ENCODE results near the gene CCDC180.
"Not testable (repeated sequence)": the region's sequence is repeated elsewhere in the genome, so short reads cannot be mapped to it uniquely, and the experiment has no call there.

CCDC180 gene
- total RNA-seq = 0.83 to 3.1 reads per million in 2 experiments

- DNase-seq (ENCODE audit: low read depth) = no peak
These were observed at the start of gene CCDC180 for GRCh38 chr9:97307500-97308163. CCDC180 (plus strand) TSS chr9:97307659; CDS start chr9:97308064, 405 bp downstream.

- DNase-seq (ENCODE audit: low read depth) = not testable (repeated sequence)
These were observed 47.5 kb upstream of the CCDC180 start for GRCh38 chr9:97259834-97260514.

- no peak for DNase-seq (ENCODE audit: low read depth)
These were observed 36.2 kb upstream of the CCDC180 start for GRCh38 chr9:97271292-97271691.

- DNase-seq (ENCODE audit: low read depth) = no peak
These were observed 35.4 kb upstream of the CCDC180 start for GRCh38 chr9:97272072-97272471.

GRCh38 chr9:97276310-97276852 is 31.1 kb upstream of the CCDC180 start:
- DNase-seq (ENCODE audit: low read depth) = no peak

GRCh38 chr9:97277953-97278352 is 29.5 kb upstream of the CCDC180 start:
- DNase-seq (ENCODE audit: low read depth) = no peak

- DNase-seq (ENCODE audit: low read depth) = no peak
These were observed 26.6 kb upstream of the CCDC180 start for GRCh38 chr9:97280755-97281330.

GRCh38 chr9:97283768-97284167 is 23.7 kb upstream of the CCDC180 start:
- DNase-seq (ENCODE audit: low read depth) = no peak

- DNase-seq (ENCODE audit: low read depth) = no peak
These were observed 22.7 kb upstream of the CCDC180 start for GRCh38 chr9:97284798-97285197.

DNA sequence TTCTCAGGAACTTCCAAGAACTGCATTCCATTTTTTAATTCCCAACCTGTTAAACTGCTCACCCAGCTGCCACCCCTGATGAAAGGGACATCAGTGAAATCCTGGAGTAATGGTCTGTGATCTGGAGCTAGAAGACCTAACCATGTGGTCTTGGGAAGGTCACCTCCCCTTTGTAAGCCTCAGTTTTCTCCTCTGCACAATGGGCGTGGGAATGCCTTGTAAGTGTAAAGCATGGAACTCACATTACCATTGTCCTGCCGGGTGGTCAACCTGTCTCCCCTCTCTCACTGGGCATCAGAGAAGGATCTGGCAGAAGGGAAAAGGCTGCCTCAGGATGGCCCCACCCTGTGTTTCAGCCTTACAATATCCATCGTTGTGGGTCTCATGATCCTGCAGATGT is 15.3 kb upstream of the CCDC180 start:
- no peak for DNase-seq (ENCODE audit: low read depth)

DNA sequence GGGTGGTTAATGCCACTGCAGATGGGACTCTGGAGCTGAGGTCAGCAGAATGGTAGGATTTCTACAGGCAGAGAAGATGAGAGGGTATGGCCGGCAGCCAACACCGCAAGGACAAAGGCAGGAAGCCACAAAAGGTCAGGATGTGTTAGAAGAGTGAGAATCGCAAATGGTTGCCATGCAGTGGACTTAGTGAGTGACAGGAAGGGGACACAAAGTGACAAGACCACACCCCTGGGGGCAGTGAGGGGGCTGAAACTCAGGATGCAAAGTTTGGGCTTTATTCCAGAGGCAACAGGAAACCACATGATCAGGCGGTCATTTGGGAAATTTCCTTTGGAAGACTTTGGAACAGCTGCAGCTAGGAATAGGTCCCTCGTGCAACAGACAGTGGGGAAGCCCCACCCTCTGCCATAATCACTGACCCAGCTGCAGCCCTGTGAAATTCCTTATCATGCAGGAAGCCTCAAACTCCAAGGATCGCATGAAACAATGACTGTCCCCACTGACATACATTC is 14.2 kb upstream of the CCDC180 start:
- DNase-seq (ENCODE audit: low read depth) = no peak

DNA sequence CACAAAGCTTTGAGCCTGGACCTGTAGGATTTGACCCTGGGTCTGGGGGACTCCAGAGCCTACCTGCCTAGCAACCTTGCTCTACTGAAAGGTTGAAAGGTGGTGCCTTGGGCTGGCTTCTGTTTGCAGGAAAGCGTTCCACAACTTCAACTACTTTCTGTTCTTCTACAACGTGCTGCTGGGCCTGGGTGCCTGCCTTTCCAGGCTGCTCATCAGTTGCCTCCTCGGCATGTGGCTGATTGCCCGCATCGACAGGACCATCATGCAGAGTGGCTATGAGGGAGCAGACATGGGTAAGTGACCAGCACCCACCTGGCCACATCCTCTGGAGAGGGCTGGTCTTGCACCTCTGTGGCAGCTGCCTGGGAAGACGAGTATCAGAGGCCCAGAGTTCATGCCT is 13.6 kb upstream of the CCDC180 start:
- no peak for DNase-seq (ENCODE audit: low read depth)

DNA sequence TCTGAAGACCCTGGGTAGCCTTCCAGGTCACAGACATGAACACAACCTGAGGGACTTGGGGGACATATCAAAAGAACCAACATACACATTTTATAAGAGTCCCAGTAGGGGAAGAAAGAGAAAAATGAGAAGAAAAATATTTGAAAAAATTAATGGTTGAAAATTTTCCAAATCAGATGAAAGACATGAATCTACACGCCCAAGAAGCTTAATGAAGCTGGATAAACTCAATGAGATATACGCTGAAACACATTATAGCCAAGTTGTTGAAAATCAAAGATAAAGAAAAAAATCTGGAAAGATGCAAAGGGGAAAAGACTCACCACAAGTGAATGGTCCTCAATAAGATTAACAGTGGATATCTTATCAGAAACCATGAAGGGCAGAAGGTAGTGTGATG is 9.6 kb upstream of the CCDC180 start:
- DNase-seq (ENCODE audit: low read depth) = no peak

DNA sequence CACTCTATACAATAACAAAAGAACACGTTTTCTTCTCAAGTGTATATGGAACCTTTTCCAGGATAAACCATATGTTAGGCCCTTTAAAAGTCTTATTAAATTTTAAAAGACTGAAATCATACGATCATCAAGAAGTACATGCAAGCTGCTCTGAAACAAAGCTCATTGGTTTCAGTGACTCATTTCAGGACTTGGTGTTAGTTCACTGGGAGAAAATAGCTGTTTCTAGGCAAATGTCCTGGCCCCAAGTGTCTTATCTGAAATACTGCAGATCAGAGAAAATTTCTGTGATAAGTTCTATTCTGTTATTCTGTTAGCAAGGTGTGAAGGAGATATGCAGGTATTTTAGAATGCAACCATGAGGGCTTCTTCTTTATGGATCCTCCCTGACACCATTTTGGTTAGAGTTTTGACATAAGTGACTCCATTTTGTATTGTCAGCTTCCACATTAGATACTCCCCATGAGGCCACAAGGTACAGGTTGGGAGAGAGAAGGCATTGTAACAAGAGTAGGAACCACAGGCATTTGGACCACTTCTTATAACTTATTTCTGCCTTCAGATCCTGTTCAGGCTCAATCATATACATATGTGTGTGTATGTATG is 7.5 kb upstream of the CCDC180 start:
- no peak for DNase-seq (ENCODE audit: low read depth)

DNA sequence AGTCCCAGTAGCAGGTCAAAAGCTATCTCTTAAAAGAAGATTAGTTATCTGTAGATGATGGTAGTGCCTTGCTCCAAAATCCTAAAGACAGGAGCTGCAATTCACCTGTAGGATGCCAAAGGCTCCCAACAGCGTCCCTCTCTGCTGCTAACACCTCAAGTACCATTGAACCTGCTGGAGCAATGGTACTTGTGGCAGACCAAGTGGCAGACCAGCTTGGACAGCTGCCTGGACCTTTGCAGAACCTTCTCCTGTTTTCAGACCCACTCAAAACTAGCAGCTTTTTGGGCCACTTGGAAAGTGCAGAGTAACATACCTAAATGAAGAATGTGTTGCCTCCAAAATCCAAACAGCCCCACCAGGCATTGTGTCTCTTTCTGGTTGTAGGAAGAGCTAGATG is 6.9 kb upstream of the CCDC180 start:
- DNase-seq (ENCODE audit: low read depth) = no peak

GRCh38 chr9:97301974-97302373 is 5.5 kb upstream of the CCDC180 start:
- no peak for DNase-seq (ENCODE audit: low read depth)

DNA sequence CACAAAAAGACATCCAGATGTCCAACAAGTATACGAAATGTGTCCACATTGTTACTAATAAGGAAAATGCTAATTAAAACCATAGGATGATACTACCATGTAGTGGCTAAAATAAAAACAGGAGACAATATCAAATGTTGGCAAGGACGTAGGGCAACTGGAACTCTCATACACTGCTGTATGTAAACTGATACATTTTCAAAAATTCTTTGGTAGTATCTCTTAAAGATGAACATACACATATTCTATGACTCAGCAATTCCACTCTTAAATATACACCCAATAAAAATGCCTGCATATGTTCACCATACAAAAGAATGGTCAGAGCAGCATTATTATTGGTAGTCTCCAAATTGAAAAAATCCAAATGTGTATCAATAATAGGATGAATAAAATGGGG is 2.9 kb upstream of the CCDC180 start:
- DNase-seq (ENCODE audit: low read depth) = no peak

DNA sequence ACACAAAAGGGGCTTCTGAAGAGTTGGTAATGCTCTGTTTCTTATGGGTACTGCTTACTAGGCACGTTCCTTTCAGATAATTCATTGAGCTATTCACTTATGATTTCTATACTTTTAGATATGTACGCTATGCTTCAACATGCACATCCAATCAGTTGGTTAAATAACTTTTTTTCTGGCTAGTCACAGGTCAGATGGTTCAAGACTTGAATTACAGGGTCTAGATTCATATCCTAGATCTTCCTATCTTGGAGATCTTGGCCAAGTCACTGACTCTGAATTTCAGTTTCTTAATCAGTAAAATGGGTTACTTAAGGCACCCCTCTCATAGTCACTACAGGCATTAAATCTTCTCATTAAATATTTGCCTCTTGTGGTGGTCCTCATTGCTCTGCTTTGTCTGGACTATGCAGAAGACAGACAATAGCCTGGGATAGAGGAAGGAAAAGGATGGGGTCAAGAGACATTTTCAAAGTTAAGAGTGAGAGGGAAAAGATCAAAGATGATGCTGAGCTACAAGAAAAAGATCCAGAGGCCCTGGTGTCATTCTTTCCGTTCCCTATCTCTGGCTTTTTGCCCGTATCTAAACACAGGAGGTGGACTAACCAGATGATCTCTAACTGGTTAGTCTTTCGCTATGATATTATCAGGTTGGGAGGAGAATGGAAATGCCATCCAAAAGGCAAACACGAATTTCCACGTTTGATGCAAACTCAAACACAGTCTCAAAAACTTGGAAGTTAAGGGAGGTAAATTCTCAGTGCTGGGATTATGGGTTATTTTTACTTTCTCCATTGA is 1.8 kb upstream of the CCDC180 start:
- no peak for DNase-seq (ENCODE audit: low read depth)

DNA sequence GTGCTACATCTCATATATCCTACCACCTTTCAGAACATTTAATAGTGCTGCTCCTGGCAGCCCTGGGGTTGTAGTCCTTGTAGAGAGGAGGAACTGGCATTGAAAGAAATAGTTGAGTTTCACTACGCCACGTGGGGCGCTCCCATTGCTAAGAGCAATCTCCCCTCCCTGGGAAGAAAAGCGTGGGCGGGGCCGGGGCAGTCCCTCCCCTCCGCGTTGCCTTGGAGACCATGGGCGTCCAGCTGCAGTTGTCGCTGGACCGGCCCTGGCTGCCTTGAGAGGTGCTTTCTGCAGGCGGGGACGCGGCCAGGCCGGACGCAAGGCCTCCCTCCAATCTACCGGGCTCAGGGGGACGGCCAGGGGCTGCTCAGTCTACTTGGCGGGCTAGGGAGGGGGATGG is 368 bp upstream of the CCDC180 start:
- DNase-seq (ENCODE audit: low read depth) = no peak

- no peak for DNase-seq (ENCODE audit: low read depth)
These were observed 1.8 kb downstream of the CCDC180 start for GRCh38 chr9:97309260-97309659.

- no peak for DNase-seq (ENCODE audit: low read depth)
These were observed 2.6 kb downstream of the CCDC180 start for GRCh38 chr9:97310023-97310422.

DNA sequence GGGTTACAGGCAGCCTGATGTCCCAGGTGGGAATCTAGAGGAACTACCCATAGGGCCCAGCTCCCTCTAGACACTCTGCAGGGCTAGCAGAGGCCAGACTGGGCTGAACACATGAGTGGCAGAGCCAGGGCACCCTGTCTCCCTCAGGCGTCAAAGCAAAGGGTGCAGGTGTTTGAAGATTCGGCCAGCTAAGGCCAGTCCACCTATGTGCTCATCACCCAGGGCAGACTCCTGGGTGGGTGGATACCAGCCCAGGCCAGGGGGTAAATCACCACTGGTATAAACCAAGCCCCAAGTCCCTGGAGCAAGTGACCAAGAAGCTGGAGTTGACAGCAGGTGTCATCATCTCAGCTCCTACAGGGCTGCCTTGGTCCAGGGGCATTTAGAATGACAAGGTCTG is 3.4 kb downstream of the CCDC180 start:
- no peak for DNase-seq (ENCODE audit: low read depth)
